Activated naive CD4-positive, alpha-beta T cell treated with Interleukin-2 at 50 U/mL for 16 hours (primary cell): ENCODE measurements around the gene PRAMEF20.
A peak's percentile ranks its signal among the peaks of the same experiment; 100 is the strongest.
"Not testable (repeated sequence)": the region's sequence is repeated elsewhere in the genome, so short reads cannot be mapped to it uniquely, and the experiment has no call there.

Source experiments
- DNase-seq: peaks from one replicate; pipeline ENCODE4 v3.0.0-alpha.2; 2020

Gene PRAMEF20

GRCh38 chr1:13410150-13410549, at the start of gene PRAMEF20:
Gene PRAMEF20, plus strand, starts transcription at chr1:13410450. Its CDS starts 5,905 bp downstream, at chr1:13416355.
- DNase-seq, result not testable (repeated sequence)

GRCh38 chr1:13362364-13362763, 47.9 kb upstream of the PRAMEF20 start:
- DNase-seq, result not testable (repeated sequence)

GRCh38 chr1:13364928-13365327, 45.3 kb upstream of the PRAMEF20 start:
- not testable (repeated sequence) for DNase-seq

- not testable (repeated sequence) for DNase-seq
Observed at GRCh38 chr1:13366536-13366935, 43.7 kb upstream of the PRAMEF20 start.

- peak; percentile 4 for DNase-seq
Observed at GRCh38 chr1:13368544-13368943, 41.7 kb upstream of the PRAMEF20 start.

- not testable (repeated sequence) for DNase-seq
Observed at GRCh38 chr1:13378983-13379382, 31.3 kb upstream of the PRAMEF20 start.

GRCh38 chr1:13380380-13380779, 29.9 kb upstream of the PRAMEF20 start:
- DNase-seq, result not testable (repeated sequence)

- not testable (repeated sequence) for DNase-seq
Observed at GRCh38 chr1:13389332-13389731, 20.9 kb upstream of the PRAMEF20 start, which contains the start of gene PRAMEF17. Gene PRAMEF17, plus strand, starts transcription at chr1:13389632. Its CDS starts 26 bp downstream, at chr1:13389658.

- DNase-seq, result not testable (repeated sequence)
Observed at GRCh38 chr1:13393004-13393403, 17.2 kb upstream of the PRAMEF20 start.

GRCh38 chr1:13394761-13395160, 15.5 kb upstream of the PRAMEF20 start:
- DNase-seq, result not testable (repeated sequence)

- not testable (repeated sequence) for DNase-seq
Observed at GRCh38 chr1:13395311-13395710, 14.9 kb upstream of the PRAMEF20 start.

- DNase-seq, result no peak
Observed at GRCh38 chr1:13407811-13408210, 2.4 kb upstream of the PRAMEF20 start.

- DNase-seq, result no peak
Observed at GRCh38 chr1:13430495-13430894, 20.2 kb downstream of the PRAMEF20 start.

- no peak for DNase-seq
Observed at GRCh38 chr1:13432251-13432650, 22.0 kb downstream of the PRAMEF20 start.

- not testable (repeated sequence) for DNase-seq
Observed at GRCh38 chr1:13433694-13434358, 23.6 kb downstream of the PRAMEF20 start.

GRCh38 chr1:13435458-13435857, 25.2 kb downstream of the PRAMEF20 start:
- no peak for DNase-seq

- not testable (repeated sequence) for DNase-seq
Observed at GRCh38 chr1:13439104-13439783, 29.0 kb downstream of the PRAMEF20 start.

- no peak for DNase-seq
Observed at GRCh38 chr1:13443335-13443979, 33.2 kb downstream of the PRAMEF20 start.

GRCh38 chr1:13450204-13450603, 40.0 kb downstream of the PRAMEF20 start:
- no peak for DNase-seq

- no peak for DNase-seq
Observed at GRCh38 chr1:13451399-13451965, 41.2 kb downstream of the PRAMEF20 start.

GRCh38 chr1:13456904-13457532, 46.8 kb downstream of the PRAMEF20 start:
- no peak for DNase-seq

GRCh38 chr1:13461977-13462376, 51.7 kb downstream of the PRAMEF20 start:
- DNase-seq, result no peak

- no peak for DNase-seq
Observed at GRCh38 chr1:13462682-13463081, 52.4 kb downstream of the PRAMEF20 start.
